Esophagus squamous epithelium (tissue), 5 donors: ENCODE measurements around the gene CA11. TPM values are rescaled to one million over a fixed set of nuclear protein-coding genes. Genes with fewer than 3 reads are reported as not detected.
"Not testable (repeated sequence)": the region's sequence is repeated elsewhere in the genome, so short reads cannot be mapped to it uniquely, and the experiment has no call there.

ENCODE experiments used
- DNase-seq: peaks from one replicate; lab custom pipeline; 2025; lab: John Stamatoyannopoulos, UW
- H3K27ac ChIP-seq, 4 donors: fragments of 200-600 bp; sonication (generic); one replicate each; pipeline ENCODE4 v1.5.1; 2016 to 2019; ENCODE audit warnings: mild to moderate bottlenecking in 1 of 4
- H3K27me3 ChIP-seq, 4 donors: fragments of 200-600 bp; sonication (generic); 1 replicate in 3 of 4; 2 replicates in 1 of 4; pipeline versions ENCODE4 v1.5.1 to v1.6.0; 2017 to 2021; ENCODE audit warnings: antibody characterized with exemption in 1 of 4
- H3K36me3 ChIP-seq, 3 donors: fragments of 200-600 bp; sonication (generic); one replicate each; pipeline ENCODE4 v1.5.1; 2016 to 2019
- H3K4me1 ChIP-seq, 3 donors: fragments of 200-600 bp; sonication (generic); one replicate each; pipeline ENCODE4 v1.5.1; 2017 to 2019
- H3K4me3 ChIP-seq, 4 donors: fragments of 200-600 bp; sonication (generic); 1 replicate in 3 of 4; 2 replicates in 1 of 4; pipeline ENCODE4 v1.5.1; 2016 to 2019; ENCODE audit warnings: mild to moderate bottlenecking in 2 of 4, moderate library complexity in 1 of 4
- H3K9me3 ChIP-seq, 3 donors: fragments of 200-600 bp; sonication (generic); one replicate each; pipeline ENCODE4 v1.5.1; 2016 to 2019
- CTCF ChIP-seq, 6 experiments: fragments of 450-650 bp in 4 of 6; fragments of 200-600 bp in 2 of 6; sonication (generic) in 2 of 6; IDR thresholded peaks; one replicate each; pipeline ENCODE4 v1.5.1; 2016 to 2019; ENCODE audit warnings: antibody characterized with exemption in 6 of 6, mild to moderate bottlenecking in 4 of 6, moderate library complexity in 4 of 6
- POLR2A ChIP-seq, 4 donors: fragments of 450-650 bp; IDR thresholded peaks; one replicate each; pipeline ENCODE4 v1.6.1; 2017; ENCODE audit warnings: antibody characterized with exemption in 4 of 4, mild to moderate bottlenecking in 4 of 4, moderate library complexity in 3 of 4
- WGBS, 2 donors: methylation state at CpG; one replicate each; pipeline ENCODE4 v1.1.5; 2018; 5-methylcytosine and 5-hydroxymethylcytosine counted together
- intact Hi-C: fragments of 100-400 bp; cut with DNase I; formaldehyde crosslinking; loops from one replicate; pipeline ENCODE4 v1.15.0; 2022
- total RNA-seq, 4 donors: library from RNA; depleted of rRNA; stranded (reverse); fragments of >200 nt; gene quantifications; one replicate each; pipeline ENCODE4 v1.1.0, GENCODE V29; 2016
- donor health status: DM: yes; HTN: yes; CAD: no.

Gene CA11
- total RNA-seq, 4 donors from 2014 or later, result 1.4 to 6.9 (median 5.2) TPM

DNA sequence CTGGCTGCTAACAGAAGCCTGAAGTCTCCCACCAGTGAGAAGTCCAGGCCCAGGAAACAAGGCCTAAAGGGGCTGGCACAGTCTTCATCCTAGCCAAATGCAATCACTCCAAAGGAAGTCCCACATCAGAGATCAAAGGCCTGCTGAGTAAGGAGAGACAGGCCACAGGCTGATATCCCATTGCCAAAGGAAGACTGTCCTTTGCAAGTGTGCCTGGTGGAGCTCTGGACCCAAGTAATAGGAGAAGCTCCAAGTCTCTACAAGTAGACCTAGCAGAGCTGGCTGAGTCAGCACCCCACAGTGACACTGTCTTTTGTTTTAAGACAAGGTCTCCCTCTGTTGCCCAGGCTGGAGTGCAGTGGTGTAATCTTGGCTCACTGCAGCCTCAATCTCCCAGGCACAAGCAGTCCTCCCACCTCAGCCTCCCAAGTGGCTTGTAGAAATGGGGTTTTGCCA lies 13.3 kb downstream of the CA11 start:
- H3K27ac ChIP-seq, result peak overlapping the region; percentile 95 to 98 (median 96)
- no peaks in the 10 kb centered on the region for H3K27me3 ChIP-seq
- peak overlapping the region in 1 of 4 donors; percentile 68 for H3K4me3 ChIP-seq
- H3K4me1 ChIP-seq, result peaks cover 40 to 89% (median 47%) of the 10 kb centered on the region in 3 donors
- no peaks in the 10 kb centered on the region for H3K9me3 ChIP-seq
- TF ChIP-seq CTCF (IDR thresholded peaks at IDR 0.05) (no peak), POLR2A (IDR thresholded peaks at IDR 0.05) (peak in 2 of 4 donors; percentile 15 to 20)
- no peak for DNase-seq
- intact Hi-C loops, result no loop called here
- H3K36me3 ChIP-seq, result peaks cover 0 to 48% (median 0%) of the 10 kb centered on the region in 3 donors

DNA sequence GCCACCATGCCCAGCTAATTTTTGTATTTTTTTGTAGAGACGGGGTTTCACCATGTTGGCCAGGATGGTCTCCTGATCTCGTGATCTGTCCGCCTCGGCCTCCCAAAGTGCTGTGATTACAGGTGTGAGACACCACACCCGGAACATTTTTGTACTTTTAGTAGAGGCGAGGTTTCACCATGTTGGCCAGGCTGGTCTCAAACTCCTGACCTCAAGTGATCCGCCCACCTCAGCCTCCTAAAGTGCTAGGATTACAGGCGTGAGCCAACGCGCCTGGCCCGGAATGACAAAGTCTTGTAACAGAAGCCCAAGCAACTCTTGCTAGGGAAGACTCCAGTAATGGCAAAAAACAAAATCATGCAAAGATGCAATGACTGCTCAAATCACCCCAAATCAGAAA lies 13.7 kb downstream of the CA11 start:
- Histone ChIP-seq H3K4me1 (peaks cover 40 to 93% (median 51%) of the 10 kb centered on the region in 3 donors), H3K36me3 (peaks cover 0 to 48% (median 0%) of the 10 kb centered on the region in 3 donors), H3K27ac (peak overlapping the region; percentile 95 to 98 (median 96))
- 31 to 46% methylated on average over 3 to 8 of the region's 11 CpGs for WGBS, 2 donors
- H3K4me3 ChIP-seq, H3K27me3 ChIP-seq, DNase-seq, intact Hi-C loops, H3K9me3 ChIP-seq: not testable (repeated sequence)

DNA sequence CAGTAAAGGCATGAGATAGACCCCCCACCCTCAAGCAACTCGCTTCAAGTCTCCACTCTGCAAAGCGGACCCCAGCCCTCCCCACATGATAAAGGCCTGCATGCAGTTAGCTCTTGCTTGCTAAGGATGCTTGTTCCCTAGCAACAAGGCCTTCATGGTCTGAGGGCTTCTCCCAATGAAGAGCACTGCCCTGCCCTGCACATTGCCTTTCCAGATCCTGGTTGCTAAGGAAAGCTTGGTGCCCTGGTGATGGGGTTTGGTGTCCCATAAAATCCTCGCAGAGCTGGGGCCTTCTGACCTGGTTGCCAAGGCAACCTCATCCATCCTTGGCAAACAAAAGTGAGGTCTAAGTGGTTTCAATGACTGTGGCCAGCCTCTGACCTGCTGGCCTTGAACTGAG lies 14.8 kb downstream of the CA11 start:
- 73% methylated on average over 2 of the region's 3 CpGs; no CpG with 5 or more reads in 1 of the 2 donors for WGBS, 2 donors
- Histone ChIP-seq H3K4me3 (no peak overlapping the region), H3K9me3 (no peaks in the 10 kb centered on the region), H3K36me3 (peaks cover 0 to 50% (median 0%) of the 10 kb centered on the region in 3 donors), H3K27ac (peak overlapping the region; percentile 52 to 98 (median 90)), H3K27me3 (no peaks in the 10 kb centered on the region), H3K4me1 (peaks cover 40 to 91% (median 49%) of the 10 kb centered on the region in 3 donors)
- DNase-seq, result no peak
- intact Hi-C loops, result no loop called here
- TF ChIP-seq POLR2A (IDR thresholded peaks at IDR 0.05) (no peak), CTCF (IDR thresholded peaks at IDR 0.05) (no peak)

- peaks cover 40 to 91% (median 49%) of the 10 kb centered on the region in 3 donors for H3K4me1 ChIP-seq
- peak overlapping the region in 1 of 4 donors; percentile 43 for H3K4me3 ChIP-seq
- WGBS, 2 donors, result 69 to 80% methylated on average over 15 to 23 of the region's 47 CpGs
- H3K27ac ChIP-seq, result peak overlapping the region; percentile 52 to 98 (median 84)
- peaks cover 0 to 57% (median 0%) of the 10 kb centered on the region in 3 donors for H3K36me3 ChIP-seq
- H3K27me3 ChIP-seq, result no peaks in the 10 kb centered on the region
- intact Hi-C loops, result no loop called here
- TF ChIP-seq POLR2A (IDR thresholded peaks at IDR 0.05) (no peak), CTCF (IDR thresholded peaks at IDR 0.05) (no peak)
- DNase-seq, result no peak
- no peaks in the 10 kb centered on the region for H3K9me3 ChIP-seq
Measured at GRCh38 chr19:48630296-48631063, 15.5 kb downstream of the CA11 start.

DNA sequence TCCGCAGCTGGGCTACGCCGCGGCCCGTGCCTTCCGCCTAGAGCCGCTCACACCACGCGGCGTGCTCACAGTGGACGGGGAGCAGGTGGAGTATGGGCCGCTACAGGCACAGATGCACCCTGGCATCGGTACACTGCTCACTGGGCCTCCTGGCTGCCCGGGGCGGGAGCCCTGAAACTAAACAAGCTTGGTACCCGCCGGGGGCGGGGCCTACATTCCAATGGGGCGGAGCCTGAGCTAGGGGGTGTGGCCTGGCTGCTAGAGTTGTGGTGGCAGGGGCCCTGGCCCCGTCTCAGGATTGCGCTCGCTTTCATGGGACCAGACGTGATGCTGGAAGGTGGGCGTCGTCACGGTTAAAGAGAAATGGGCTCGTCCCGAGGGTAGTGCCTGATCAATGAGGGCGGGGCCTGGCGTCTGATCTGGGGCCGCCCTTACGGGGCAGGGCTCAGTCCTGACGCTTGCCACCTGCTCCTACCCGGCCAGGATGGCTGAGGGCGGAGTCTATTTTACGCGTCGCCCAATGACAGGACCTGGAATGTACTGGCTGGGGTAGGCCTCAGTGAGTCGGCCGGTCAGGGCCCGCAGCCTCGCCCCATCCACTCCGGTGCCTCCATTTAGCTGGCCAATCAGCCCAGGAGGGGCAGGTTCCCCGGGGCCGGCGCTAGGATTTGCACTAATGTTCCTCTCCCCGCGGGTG lies 16.2 kb downstream of the CA11 start:
- DNase-seq, result no peak
- TF ChIP-seq POLR2A (IDR thresholded peaks at IDR 0.05) (no peak), CTCF (IDR thresholded peaks at IDR 0.05) (no peak)
- peak overlapping the region; percentile 52 to 98 (median 84) for H3K27ac ChIP-seq
- peaks cover 0 to 57% (median 0%) of the 10 kb centered on the region in 3 donors for H3K36me3 ChIP-seq
- WGBS, 2 donors, result 31 to 48% methylated on average over 9 to 10 of the region's 48 CpGs
- H3K27me3 ChIP-seq, result no peaks in the 10 kb centered on the region
- H3K4me1 ChIP-seq, result peaks cover 40 to 91% (median 47%) of the 10 kb centered on the region in 3 donors
- intact Hi-C loops, result no loop called here
- H3K4me3 ChIP-seq, result no peak overlapping the region
- H3K9me3 ChIP-seq, result no peaks in the 10 kb centered on the region
